Activated CD4-positive, alpha-beta T cell treated with anti-CD3 and anti-CD28 coated beads for 1 hour (primary cell): ENCODE measurements around the gene RHEX.
"Not testable (repeated sequence)": the region's sequence is repeated elsewhere in the genome, so short reads cannot be mapped to it uniquely, and the experiment has no call there.

Experiments
- DNase-seq: peaks from one replicate; pipeline ENCODE4 v3.0.0-alpha.2; 2020

Gene RHEX

DNA sequence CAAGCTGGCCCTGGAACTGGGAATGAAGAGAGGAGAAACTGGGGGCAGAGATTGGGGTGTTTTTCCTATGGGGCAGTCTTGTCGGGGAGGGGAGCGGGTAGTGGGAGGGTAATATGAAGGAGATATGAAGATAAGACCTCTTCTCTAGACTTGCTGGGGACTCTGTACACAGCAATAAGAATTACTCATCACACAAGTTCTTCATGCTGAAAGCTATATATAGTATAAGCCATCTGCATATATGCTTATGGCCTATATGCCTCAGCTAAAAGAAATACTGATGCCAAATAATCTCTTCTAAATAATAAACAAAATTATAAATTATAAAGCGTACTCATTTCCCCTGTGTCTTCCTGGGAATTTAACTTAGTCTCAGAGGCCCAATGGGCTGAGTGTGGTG lies 7.9 kb downstream of the RHEX start:
- DNase-seq: no peak

GRCh38 chr1:206062464-206062863 lies 9.5 kb downstream of the RHEX start:
- DNase-seq: no peak

DNA sequence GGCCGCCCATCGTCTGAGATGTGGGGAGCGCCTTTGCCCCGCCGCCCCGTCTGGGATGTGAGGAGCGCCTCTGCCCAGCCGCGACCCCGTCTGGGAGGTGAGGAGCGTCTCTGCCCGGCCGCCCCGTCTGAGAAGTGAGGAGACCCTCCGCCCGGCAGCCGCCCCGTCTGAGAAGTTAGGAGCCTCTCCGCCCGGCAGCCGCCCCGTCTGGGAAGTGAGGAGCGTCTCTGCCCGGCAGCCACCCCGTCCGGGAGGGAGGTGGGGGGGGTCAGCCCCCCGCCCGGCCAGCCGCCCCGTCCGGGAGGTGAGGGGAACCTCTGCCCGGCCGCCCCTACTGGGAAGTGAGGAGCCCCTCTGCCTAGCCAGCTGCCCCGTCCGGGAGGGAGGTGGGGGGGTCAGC lies 11.0 kb downstream of the RHEX start:
- not testable (repeated sequence) for DNase-seq

DNA sequence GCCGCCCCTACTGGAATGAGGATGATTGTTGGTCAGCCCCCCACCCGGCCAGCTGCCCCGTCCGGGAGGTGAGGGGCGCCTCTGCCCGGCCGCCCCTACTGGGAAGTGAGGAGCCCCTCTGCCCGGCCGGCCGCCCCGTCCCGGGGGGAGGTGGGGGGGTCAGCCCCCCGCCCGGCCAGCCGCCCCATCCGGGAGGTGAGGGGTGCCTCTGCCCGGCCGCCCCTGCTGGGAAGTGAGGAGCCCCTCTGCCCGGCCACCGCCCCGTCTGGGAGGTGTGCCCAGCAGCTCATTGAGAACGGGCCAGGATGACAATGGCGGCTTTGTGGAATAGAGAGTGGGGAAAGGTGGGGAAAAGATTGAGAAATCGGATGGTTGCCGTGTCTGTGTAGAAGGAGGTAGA lies 11.5 kb downstream of the RHEX start:
- DNase-seq: not testable (repeated sequence)

DNA sequence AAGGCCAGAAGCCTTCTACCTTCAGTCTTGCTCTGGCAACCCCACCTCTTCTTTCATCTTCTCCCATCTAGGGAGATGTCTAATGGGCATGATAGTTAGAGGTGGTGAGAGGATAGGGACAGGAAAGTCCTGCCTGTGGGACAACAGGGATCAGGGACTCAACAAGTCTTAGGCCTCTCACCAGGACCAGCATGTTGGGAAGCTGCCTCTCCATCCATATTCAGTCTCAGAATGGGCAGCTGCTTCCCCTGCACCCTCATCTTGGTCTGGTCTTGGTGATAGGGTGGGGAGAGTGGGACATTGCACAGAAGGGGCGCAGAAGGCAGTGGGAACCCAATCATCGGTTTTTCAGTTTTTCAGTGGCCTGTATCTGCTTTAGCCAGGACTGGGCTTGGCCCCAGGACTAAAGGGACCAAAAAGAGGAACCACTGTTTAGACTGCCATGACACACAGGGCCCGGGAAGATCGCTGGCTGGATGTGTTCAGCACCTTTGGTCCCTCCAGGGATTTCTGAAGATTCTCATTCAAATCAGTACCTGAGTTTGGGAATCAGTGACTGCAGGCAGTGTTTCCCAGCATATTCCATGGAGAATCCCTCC lies 12.7 kb downstream of the RHEX start:
- DNase-seq: no peak

- no peak for DNase-seq
Measured at GRCh38 chr1:206066479-206067171, 13.7 kb downstream of the RHEX start.

DNA sequence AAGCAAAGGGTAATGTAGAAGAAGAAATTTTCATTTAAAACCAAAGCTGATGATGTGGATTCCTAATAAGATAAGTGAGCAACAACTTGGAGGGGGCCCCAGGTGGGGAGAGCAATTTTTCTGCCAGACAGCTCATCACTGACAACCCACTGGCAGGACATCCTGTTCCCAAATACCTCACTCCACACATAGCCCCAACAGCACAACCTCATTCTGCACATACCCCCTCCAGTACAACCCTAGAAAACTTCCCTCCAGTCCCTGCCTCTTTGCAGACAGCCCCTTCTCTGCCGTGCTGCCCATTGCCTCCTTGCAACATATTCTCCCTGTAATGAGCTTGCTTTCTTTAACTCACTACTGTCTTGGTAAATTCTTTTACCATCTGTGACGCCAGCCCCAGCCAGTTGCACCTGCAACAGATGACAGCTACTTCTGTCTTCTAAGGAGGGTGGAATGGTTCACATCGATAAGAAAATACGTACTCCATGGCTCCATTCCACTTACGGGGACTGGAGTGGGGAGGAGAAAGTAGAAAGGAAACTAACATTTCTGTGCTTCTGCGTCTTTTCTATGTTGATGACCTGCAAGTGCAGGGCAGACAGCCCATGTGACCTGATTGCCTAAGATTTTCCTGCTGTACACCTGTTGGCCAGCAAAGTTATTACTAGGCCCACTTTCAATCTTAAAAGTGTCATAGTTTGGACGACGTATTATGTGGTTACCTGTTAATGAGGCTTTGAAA lies 14.7 kb downstream of the RHEX start:
- no peak for DNase-seq

DNA sequence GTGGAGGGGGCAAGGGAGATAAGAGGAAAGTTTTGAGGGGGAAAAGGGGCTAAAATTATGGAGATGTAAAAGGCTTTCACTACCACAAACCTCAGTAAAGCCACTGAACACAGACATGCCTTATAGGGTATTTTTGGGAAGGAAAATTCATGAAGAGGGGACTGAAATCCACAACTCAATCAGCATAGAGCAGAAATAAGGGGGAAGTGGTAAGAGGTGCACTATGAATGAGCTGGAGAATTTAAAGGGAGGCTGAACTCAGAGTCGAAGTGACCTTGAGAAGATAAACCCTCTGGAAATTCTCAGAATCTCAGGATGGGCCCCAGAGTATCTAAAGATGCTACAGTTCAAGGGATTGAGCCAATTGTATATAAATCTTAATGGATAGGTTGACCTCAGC lies 15.3 kb downstream of the RHEX start:
- DNase-seq: no peak

DNA sequence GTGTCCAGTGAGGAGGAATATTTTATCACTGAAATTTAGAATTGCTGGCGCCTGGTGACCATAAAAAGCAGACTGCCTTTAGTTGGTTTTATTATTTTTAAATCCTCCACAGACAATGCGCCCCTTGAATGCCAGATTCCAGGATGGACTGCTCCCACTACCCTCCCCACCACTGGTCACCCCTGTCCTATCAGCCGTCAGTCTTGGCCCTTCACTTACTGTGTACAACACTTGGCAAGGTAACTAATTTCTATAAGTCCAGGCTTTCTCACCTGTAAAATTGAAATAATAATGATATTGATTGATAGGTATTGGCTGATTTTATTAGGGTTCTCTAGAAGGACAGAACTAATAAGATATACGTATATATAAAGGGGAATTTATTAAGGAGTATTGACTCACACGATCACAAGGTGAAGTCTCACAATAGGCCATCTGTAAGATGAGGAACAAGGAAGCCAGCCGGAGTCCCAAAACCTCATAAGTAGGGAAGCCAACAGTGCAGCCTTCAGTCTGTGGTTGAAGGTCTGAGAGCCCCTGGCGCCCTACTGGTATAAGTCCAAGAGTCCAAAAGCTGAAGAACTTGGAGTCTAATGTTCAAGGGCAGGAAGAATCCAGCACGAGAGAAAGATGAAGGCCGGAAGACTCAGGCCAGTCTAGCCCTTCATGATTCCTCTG lies 17.8 kb downstream of the RHEX start:
- DNase-seq: no peak

GRCh38 chr1:206074839-206075238 lies 21.9 kb downstream of the RHEX start:
- no peak for DNase-seq

GRCh38 chr1:206075786-206076755 lies 23.1 kb downstream of the RHEX start:
- no peak for DNase-seq

DNA sequence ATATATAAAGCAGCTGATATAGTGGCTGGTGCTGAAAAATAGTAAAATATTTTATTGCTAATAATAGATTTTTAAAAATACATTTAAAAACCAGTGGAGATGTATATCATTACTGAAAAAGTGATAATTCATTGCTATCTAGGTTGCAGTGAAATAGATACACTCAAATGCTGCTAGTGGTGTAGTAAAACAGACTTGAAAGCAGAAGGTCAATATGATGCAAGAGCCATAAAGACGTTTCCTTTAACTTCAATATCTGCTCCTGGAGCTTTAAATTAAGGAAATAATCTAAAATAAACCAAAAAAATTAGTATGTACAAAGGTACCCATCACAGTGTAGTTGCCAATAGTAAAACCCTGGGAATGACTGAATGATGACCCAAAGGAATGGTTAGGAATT lies 26.2 kb downstream of the RHEX start:
- no peak for DNase-seq

DNA sequence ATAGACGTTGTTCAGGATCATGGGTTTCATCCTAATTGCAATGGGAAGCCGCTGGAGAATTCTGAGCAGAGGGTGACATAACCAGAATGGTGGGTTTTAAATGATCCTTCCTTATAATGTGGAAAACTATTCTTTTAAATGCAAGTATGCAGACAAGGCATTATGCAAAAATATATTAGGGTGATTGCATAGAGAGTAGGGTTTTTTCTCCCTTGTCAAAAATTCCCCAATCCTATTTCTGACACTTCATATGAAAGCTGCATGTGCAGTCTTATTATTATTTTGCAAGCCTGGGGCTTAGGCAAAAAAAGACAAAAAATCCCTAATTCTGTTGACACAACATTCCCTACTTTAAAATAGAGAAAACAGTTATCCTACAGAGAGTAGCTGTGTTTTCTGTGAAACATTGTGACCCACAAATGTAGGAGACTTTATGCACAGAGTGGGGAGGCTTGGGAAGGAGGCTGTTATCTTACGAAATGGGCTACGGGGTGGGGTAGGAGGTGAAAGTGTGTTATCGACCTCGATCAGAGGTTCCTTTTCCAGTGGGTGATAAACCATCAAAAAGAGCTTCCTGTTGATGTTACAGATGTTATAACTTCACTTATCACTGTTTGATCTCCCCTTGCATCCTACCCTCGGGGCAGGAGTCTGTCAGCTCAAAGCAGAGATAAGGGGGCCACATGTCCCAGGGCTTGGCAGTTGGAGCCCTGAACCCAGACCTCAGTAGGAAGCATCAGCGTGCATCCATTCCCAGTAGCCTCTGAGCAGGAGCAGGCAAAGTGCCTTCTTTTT lies 27.2 kb downstream of the RHEX start:
- DNase-seq: no peak

- DNase-seq: no peak
Measured at GRCh38 chr1:206081856-206082255, 28.9 kb downstream of the RHEX start.

DNA sequence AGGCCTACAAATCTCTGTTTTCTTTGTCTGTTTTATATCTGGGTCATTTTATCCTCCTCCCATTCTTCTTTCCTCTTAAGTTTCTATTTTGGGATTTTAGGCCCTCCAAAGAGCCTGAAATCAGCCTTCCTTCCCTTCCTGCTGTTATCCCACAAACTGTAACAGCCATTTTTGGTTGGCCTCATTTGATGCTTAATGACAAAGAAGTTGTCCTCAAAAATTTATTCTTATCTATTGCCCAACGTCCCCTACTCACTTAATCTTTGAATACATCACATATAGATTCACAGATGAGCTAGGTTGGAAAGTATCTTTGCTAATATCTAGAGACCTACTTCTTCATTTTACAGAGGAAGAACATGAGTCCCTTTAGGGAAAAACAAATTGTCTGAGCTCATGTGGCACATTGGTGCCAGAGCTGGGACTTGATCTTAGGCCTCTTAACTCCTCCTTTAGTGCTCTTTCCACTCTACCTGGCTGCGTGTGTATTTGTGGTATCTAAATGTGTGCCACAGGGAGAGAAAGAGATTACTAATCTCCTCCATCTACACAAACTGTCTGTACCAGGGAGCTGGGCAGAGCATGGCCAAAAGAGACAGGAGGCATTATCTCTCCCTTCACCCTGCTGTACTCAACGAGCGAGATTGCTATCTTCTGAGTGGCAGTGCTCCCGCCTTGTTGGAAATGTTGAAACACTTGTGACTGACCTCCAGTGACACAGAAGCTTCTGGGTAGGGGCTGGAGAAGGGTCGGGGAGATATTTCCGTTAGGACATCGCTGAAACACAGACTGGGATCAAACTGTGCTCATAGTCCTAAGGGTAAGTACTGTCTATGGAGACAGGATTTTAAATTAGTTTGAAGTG lies 30.1 kb downstream of the RHEX start:
- DNase-seq: no peak

- DNase-seq: no peak
Measured at GRCh38 chr1:206083750-206084149, 30.8 kb downstream of the RHEX start.

DNA sequence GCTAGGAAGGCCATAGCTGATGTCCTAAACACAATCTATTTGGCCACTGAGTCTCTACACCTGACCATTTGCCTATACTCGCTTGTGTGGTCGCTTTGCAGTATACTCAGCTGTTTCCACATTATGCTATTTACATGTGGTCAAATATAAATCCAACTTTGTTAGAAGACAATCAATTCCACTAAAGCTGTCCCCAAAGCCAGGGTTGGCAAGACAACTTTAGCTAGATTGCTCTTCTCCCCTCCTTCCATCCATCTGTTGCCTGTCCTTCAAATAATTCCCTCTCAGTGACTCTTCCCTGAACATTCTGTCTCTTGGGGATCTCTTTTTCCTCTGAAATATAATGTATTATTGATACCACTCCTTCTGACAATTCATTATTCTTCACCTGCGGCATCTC lies 34.1 kb downstream of the RHEX start:
- DNase-seq: no peak

- DNase-seq: no peak
Measured at GRCh38 chr1:206089341-206089740, 36.4 kb downstream of the RHEX start.

DNA sequence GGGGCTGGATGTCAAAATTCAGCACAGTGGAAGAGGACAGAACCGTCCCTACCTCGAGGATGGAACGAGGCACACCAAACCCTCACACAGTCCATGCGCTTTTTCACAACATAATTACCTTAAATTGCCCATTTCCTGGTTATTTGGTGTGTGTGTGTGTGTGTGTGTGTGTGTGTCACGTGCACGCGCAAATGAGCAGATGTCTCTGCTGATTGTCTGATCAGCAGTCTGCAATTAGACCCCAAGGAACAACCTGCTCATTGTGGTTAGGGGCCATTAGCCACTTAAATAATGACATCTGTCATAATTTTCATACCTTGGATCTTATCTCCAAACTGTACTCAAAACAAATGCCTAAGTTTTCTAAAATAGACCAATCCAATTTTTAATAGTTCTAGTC lies 41.1 kb downstream of the RHEX start:
- DNase-seq: no peak

GRCh38 chr1:206097381-206097780 lies 44.4 kb downstream of the RHEX start:
- DNase-seq: no peak
